Neural progenitor cell (in vitro differentiated cells): ENCODE data around the gene C16orf54. TPM values are rescaled to one million over a fixed set of nuclear protein-coding genes. Genes with fewer than 3 reads are reported as not detected.
"Not testable (repeated sequence)": the region's sequence is repeated elsewhere in the genome, so short reads cannot be mapped to it uniquely, and the experiment has no call there.

ENCODE experiments used
- DNase-seq: peaks from one replicate; pipeline ENCODE4 v3.0.0-alpha.2; 2016; ENCODE audit warnings: low spot score
- H2AFZ ChIP-seq: fragments of 200-600 bp; sonication (generic); replicated peaks from 2 replicates; pipeline ENCODE4 v1.6.1; 2016; ENCODE audit warnings: antibody characterized with exemption
- H3F3A ChIP-seq: fragments of 200-600 bp; sonication (generic); 2 replicates; pipeline ENCODE4 v1.6.1; 2016; ENCODE audit warnings: antibody characterized with exemption, low read depth
- H3K27ac ChIP-seq: fragments of 200-600 bp; sonication (generic); 2 replicates; pipeline ENCODE4 v1.5.1; 2016; ENCODE audit warnings: mild to moderate bottlenecking
- H3K27me3 ChIP-seq: fragments of 200-600 bp; sonication (generic); 2 replicates; pipeline ENCODE4 v1.6.1; 2016; ENCODE audit warnings: mild to moderate bottlenecking, moderate library complexity
- H3K36me3 ChIP-seq: fragments of 200-600 bp; sonication (generic); 2 replicates; pipeline ENCODE4 v1.5.1; 2016
- H3K4me1 ChIP-seq: fragments of 200-600 bp; sonication (generic); 2 replicates; pipeline ENCODE4 v1.6.1; 2016; ENCODE audit warnings: mixed run types
- H3K4me2 ChIP-seq: fragments of 200-600 bp; sonication (generic); 2 replicates; pipeline ENCODE4 v1.6.1; 2016
- H3K4me3 ChIP-seq: fragments of 200-600 bp; sonication (generic); 2 replicates; pipeline ENCODE4 v1.5.1; 2016
- H3K79me2 ChIP-seq: fragments of 200-600 bp; sonication (generic); 2 replicates; pipeline ENCODE4 v1.6.1; 2016; ENCODE audit warnings: low read depth
- H3K9ac ChIP-seq: fragments of 200-600 bp; sonication (generic); 2 replicates; pipeline ENCODE4 v1.6.1; 2016
- H3K9me3 ChIP-seq: fragments of 200-600 bp; sonication (generic); 2 replicates; pipeline ENCODE4 v1.5.1; 2016; ENCODE audit warnings: low read depth
- H4K20me1 ChIP-seq: fragments of 200-600 bp; sonication (generic); 2 replicates; pipeline ENCODE4 v1.6.1; 2016; ENCODE audit warnings: low read depth
- H3K27ac Mint-ChIP-seq: 3 replicates; pipeline ENCODE4 v1.8.0; 2021; ENCODE audit warnings: mixed read lengths
- H3K27me3 Mint-ChIP-seq: 2 replicates; pipeline ENCODE4 v1.8.0; 2022; ENCODE audit warnings: low read depth, mild to moderate bottlenecking, inconsistent platforms, moderate library complexity, mixed read lengths; ENCODE audit not compliant: insufficient read depth
- H3K36me3 Mint-ChIP-seq: 3 replicates; pipeline ENCODE4 v1.8.0; 2021; ENCODE audit warnings: mixed read lengths
- H3K4me1 Mint-ChIP-seq: 3 replicates; pipeline ENCODE4 v1.8.0; 2021; ENCODE audit warnings: mixed read lengths
- H3K4me3 Mint-ChIP-seq: 3 replicates; pipeline ENCODE4 v1.8.0; 2021; ENCODE audit warnings: mild to moderate bottlenecking, moderate library complexity, mixed read lengths
- H3K9me3 Mint-ChIP-seq: 3 replicates; pipeline ENCODE4 v1.8.0; 2020; ENCODE audit warnings: mixed read lengths
- CTCF ChIP-seq: fragments of 200-600 bp; sonication (generic); IDR thresholded peaks from 2 replicates; pipeline ENCODE4 v1.5.1; 2017; ENCODE audit warnings: antibody characterized with exemption, mild to moderate bottlenecking
- EZH2 ChIP-seq: fragments of 200-600 bp; sonication (generic); IDR thresholded peaks from 2 replicates; pipeline ENCODE4 v1.6.1; 2017; ENCODE audit warnings: antibody characterized with exemption, mild to moderate bottlenecking, moderate library complexity
- EZH2phosphoT487 ChIP-seq: fragments of 200-600 bp; sonication (generic); IDR thresholded peaks from 2 replicates; pipeline ENCODE4 v1.6.1; 2017; ENCODE audit warnings: antibody characterized with exemption
- total RNA-seq: library from RNA; depleted of rRNA; stranded (reverse); fragments of >200 nt; gene quantifications from 2 replicates; pipeline ENCODE4 v1.2.3, GENCODE V29; 2015; ENCODE audit warnings: low replicate concordance

Gene C16orf54
- total RNA-seq, 1 donor from 2014 or later = not detected

GRCh38 chr16:29712809-29713208, 33.0 kb downstream of the C16orf54 start:
- no peaks in the 10 kb centered on the region for H3K9me3 ChIP-seq
- no peaks in the 10 kb centered on the region for H3K36me3 Mint-ChIP-seq
- H3K4me1 ChIP-seq = peaks cover 16% of the 10 kb centered on the region
- peak overlapping the region; percentile 26 for H3K27ac ChIP-seq
- no peak overlapping the region for H3K27ac Mint-ChIP-seq
- H3K4me3 Mint-ChIP-seq = no peak overlapping the region
- DNase-seq = no peak
- H3K27me3 ChIP-seq = no peaks in the 10 kb centered on the region
- TF ChIP-seq CTCF = no peak
- H3K36me3 ChIP-seq = no peaks in the 10 kb centered on the region
- H2AFZ ChIP-seq = no peak overlapping the region
- peaks cover 60% of the 10 kb centered on the region for H3F3A ChIP-seq
- peaks cover 6% of the 10 kb centered on the region for H3K27me3 Mint-ChIP-seq
- H3K4me3 ChIP-seq = no peak overlapping the region
- peaks cover 5% of the 10 kb centered on the region for H3K9me3 Mint-ChIP-seq
- H3K79me2 ChIP-seq = peaks cover 74% of the 10 kb centered on the region
- peaks cover 15% of the 10 kb centered on the region for H3K4me1 Mint-ChIP-seq
- H4K20me1 ChIP-seq = no peaks in the 10 kb centered on the region
- H3K9ac ChIP-seq = no peak overlapping the region
- no peak overlapping the region for H3K4me2 ChIP-seq

- no peaks in the 10 kb centered on the region for H3K36me3 ChIP-seq
- H3K79me2 ChIP-seq = peaks cover 56% of the 10 kb centered on the region
- no peaks in the 10 kb centered on the region for H4K20me1 ChIP-seq
- H3K4me2 ChIP-seq = peak overlapping the region; percentile 78
- H3K27me3 ChIP-seq = no peaks in the 10 kb centered on the region
- peaks cover 63% of the 10 kb centered on the region for H3F3A ChIP-seq
- peak overlapping the region; percentile 91 for H2AFZ ChIP-seq
- H3K4me1 Mint-ChIP-seq = peaks cover 15% of the 10 kb centered on the region
- peaks cover 6% of the 10 kb centered on the region for H3K27me3 Mint-ChIP-seq
- H3K4me3 Mint-ChIP-seq = peak overlapping the region; percentile 5
- peak; percentile 66 for DNase-seq
- no peaks in the 10 kb centered on the region for H3K36me3 Mint-ChIP-seq
- TF ChIP-seq EZH2 (no peak), CTCF (peak; percentile 67)
- H3K4me1 ChIP-seq = peaks cover 16% of the 10 kb centered on the region
- no peak overlapping the region for H3K9ac ChIP-seq
- H3K9me3 ChIP-seq = no peaks in the 10 kb centered on the region
- peak overlapping the region; percentile 40 for H3K27ac ChIP-seq
- H3K4me3 ChIP-seq = peak overlapping the region; percentile 55
- peak overlapping the region; percentile 51 for H3K27ac Mint-ChIP-seq
- H3K9me3 Mint-ChIP-seq = peaks cover 5% of the 10 kb centered on the region
Measured at GRCh38 chr16:29710227-29711219, 35.3 kb downstream of the C16orf54 start.

- peak; percentile 20 for DNase-seq
- not testable (repeated sequence) for H3K36me3 Mint-ChIP-seq, H3K4me3 Mint-ChIP-seq, H3K9me3 Mint-ChIP-seq, H3K9me3 ChIP-seq, H3K27me3 ChIP-seq, H4K20me1 ChIP-seq, H3K27me3 Mint-ChIP-seq, H3K27ac Mint-ChIP-seq, H3K9ac ChIP-seq, H3K27ac ChIP-seq, H3K36me3 ChIP-seq
- Histone ChIP-seq H3K79me2 (peaks cover 47% of the 10 kb centered on the region), H2AFZ (peak overlapping the region; percentile 91), H3K4me1 (peaks cover 16% of the 10 kb centered on the region), H3F3A (peaks cover 56% of the 10 kb centered on the region), H3K4me2 (peak overlapping the region; percentile 78), H3K4me3 (peak overlapping the region; percentile 55)
- peaks cover 15% of the 10 kb centered on the region for H3K4me1 Mint-ChIP-seq
Measured at GRCh38 chr16:29709657-29710056, 36.1 kb downstream of the C16orf54 start.

GRCh38 chr16:29708917-29709600, 36.7 kb downstream of the C16orf54 start:
- Histone ChIP-seq H3K4me3 (peak overlapping the region; percentile 55), H2AFZ (peak overlapping the region; percentile 91), H3K27ac (no peak overlapping the region), H3F3A (peaks cover 54% of the 10 kb centered on the region), H3K9me3 (no peaks in the 10 kb centered on the region), H4K20me1 (no peaks in the 10 kb centered on the region), H3K36me3 (no peaks in the 10 kb centered on the region), H3K9ac (no peak overlapping the region), H3K79me2 (peaks cover 42% of the 10 kb centered on the region), H3K4me1 (peaks cover 16% of the 10 kb centered on the region), H3K4me2 (peak overlapping the region; percentile 78), H3K27me3 (no peaks in the 10 kb centered on the region)
- no peak overlapping the region for H3K27ac Mint-ChIP-seq
- H3K27me3 Mint-ChIP-seq = peaks cover 6% of the 10 kb centered on the region
- no peaks in the 10 kb centered on the region for H3K36me3 Mint-ChIP-seq
- H3K9me3 Mint-ChIP-seq = peaks cover 5% of the 10 kb centered on the region
- H3K4me1 Mint-ChIP-seq = peaks cover 15% of the 10 kb centered on the region
- DNase-seq = peak; percentile 44
- TF ChIP-seq EZH2phosphoT487 = no peak
- TF ChIP-seq CTCF = no peak
- TF ChIP-seq EZH2 = no peak
- no peak overlapping the region for H3K4me3 Mint-ChIP-seq

GRCh38 chr16:29707160-29707559, 38.6 kb downstream of the C16orf54 start:
- not testable (repeated sequence) for H3K4me3 Mint-ChIP-seq, H3K36me3 Mint-ChIP-seq, H3K27me3 ChIP-seq, DNase-seq, H3K27ac ChIP-seq, H3K4me3 ChIP-seq, H3K36me3 ChIP-seq, H3K4me2 ChIP-seq, H3K9me3 Mint-ChIP-seq, H3K9ac ChIP-seq, H3K27ac Mint-ChIP-seq, H3K27me3 Mint-ChIP-seq, H2AFZ ChIP-seq, H3K9me3 ChIP-seq, H4K20me1 ChIP-seq
- peaks cover 29% of the 10 kb centered on the region for H3K79me2 ChIP-seq
- H3K4me1 ChIP-seq = peaks cover 16% of the 10 kb centered on the region
- H3F3A ChIP-seq = peaks cover 45% of the 10 kb centered on the region
- peaks cover 15% of the 10 kb centered on the region for H3K4me1 Mint-ChIP-seq
